Upper lobe of right lung (tissue), 1 donor: ENCODE results near the gene EFS. TPM values are rescaled to one million over a fixed set of nuclear protein-coding genes. Genes with fewer than 3 reads are reported as not detected.

Source experiments
- ATAC-seq: fragments of 200-7000 bp; cut with Tn5 transposase; one replicate; pipeline ENCODE4 v1.9.1; 2020; ENCODE audit warnings: mild to moderate bottlenecking, moderate library complexity
- DNase-seq: peaks from one replicate; pipeline ENCODE4 v3.0.0-alpha.2; 2020
- H3K27ac ChIP-seq: fragments of 200-600 bp; one replicate; pipeline ENCODE4 v1.8.0; 2022
- H3K27me3 ChIP-seq: fragments of 200-600 bp; one replicate; pipeline ENCODE4 v1.8.0; 2022; ENCODE audit warnings: mild to moderate bottlenecking
- H3K36me3 ChIP-seq: fragments of 200-600 bp; one replicate; pipeline ENCODE4 v1.8.0; 2022
- H3K4me1 ChIP-seq: fragments of 200-600 bp; one replicate; pipeline ENCODE4 v1.8.0; 2022
- H3K4me3 ChIP-seq: fragments of 200-600 bp; one replicate; pipeline ENCODE4 v1.8.0; 2022; ENCODE audit warnings: mild to moderate bottlenecking
- H3K9me3 ChIP-seq: fragments of 200-600 bp; one replicate; pipeline ENCODE4 v1.8.0; 2022
- intact Hi-C: fragments of 100-400 bp; cut with DNase I; formaldehyde crosslinking; loops from one replicate; pipeline ENCODE4 v1.11.0; 2022
- microRNA-seq: library from miRNA; unstranded; fragments of <30 nt; microRNA quantifications from one replicate; pipeline ENCODE4 v1.2.0, GENCODE V29; 2020; ENCODE audit warnings: borderline microRNAs expressed
- total RNA-seq: library from RNA; stranded (reverse); fragmentation: NEBNext Ultra II Directional; extraction: Animal tissue kit (Norgen Biotek cat#: 25700); gene quantifications from one replicate; pipeline ENCODE4 v1.2.1, GENCODE V29; 2021
- TF ChIP-seq, protein P1 (sequence below): fragments of 200-600 bp; IDR thresholded peaks from one replicate; pipeline ENCODE4 v1.8.0; 2022; ENCODE audit warnings: antibody characterized with exemption
- donor health status: DM: no; HTN: yes; CAD: no; lungs with severe emphysema.

The EFS gene
- total RNA-seq, 1 donor from 2014 or later = 10.4 TPM

DNA sequence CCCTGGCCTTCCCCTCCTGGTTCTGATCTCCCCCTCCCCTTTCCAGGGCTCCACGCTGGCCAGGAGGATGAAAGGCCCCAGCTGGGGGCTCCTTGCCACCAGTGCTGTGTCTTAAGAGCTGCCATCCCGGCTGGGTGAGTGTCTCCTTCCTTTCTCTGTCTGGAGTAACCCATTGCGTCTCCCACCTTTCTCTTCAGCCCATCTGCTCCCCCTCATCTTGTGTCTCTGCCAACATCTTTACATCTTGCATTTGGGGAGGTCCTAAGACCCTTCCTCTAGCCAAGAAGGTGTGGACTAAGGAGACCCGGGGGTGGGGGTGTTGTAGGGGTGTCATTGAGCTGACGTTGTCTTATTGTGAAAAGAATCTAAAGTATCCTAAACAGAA is 57.8 kb downstream of the EFS start:
- no peak for ATAC-seq
- no peaks in the 10 kb centered on the region for H3K27me3 ChIP-seq
- intact Hi-C loops = no loop called here
- H3K4me3 ChIP-seq = peak overlapping the region; percentile 79
- TF ChIP-seq, protein P1, sequence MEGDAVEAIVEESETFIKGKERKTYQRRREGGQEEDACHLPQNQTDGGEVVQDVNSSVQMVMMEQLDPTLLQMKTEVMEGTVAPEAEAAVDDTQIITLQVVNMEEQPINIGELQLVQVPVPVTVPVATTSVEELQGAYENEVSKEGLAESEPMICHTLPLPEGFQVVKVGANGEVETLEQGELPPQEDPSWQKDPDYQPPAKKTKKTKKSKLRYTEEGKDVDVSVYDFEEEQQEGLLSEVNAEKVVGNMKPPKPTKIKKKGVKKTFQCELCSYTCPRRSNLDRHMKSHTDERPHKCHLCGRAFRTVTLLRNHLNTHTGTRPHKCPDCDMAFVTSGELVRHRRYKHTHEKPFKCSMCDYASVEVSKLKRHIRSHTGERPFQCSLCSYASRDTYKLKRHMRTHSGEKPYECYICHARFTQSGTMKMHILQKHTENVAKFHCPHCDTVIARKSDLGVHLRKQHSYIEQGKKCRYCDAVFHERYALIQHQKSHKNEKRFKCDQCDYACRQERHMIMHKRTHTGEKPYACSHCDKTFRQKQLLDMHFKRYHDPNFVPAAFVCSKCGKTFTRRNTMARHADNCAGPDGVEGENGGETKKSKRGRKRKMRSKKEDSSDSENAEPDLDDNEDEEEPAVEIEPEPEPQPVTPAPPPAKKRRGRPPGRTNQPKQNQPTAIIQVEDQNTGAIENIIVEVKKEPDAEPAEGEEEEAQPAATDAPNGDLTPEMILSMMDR = no peak
- peaks cover 19% of the 10 kb centered on the region for H3K36me3 ChIP-seq
- DNase-seq = no peak
- H3K9me3 ChIP-seq = no peaks in the 10 kb centered on the region
- peak overlapping the region; percentile 89 for H3K27ac ChIP-seq
- H3K4me1 ChIP-seq = peaks cover 33% of the 10 kb centered on the region

DNA sequence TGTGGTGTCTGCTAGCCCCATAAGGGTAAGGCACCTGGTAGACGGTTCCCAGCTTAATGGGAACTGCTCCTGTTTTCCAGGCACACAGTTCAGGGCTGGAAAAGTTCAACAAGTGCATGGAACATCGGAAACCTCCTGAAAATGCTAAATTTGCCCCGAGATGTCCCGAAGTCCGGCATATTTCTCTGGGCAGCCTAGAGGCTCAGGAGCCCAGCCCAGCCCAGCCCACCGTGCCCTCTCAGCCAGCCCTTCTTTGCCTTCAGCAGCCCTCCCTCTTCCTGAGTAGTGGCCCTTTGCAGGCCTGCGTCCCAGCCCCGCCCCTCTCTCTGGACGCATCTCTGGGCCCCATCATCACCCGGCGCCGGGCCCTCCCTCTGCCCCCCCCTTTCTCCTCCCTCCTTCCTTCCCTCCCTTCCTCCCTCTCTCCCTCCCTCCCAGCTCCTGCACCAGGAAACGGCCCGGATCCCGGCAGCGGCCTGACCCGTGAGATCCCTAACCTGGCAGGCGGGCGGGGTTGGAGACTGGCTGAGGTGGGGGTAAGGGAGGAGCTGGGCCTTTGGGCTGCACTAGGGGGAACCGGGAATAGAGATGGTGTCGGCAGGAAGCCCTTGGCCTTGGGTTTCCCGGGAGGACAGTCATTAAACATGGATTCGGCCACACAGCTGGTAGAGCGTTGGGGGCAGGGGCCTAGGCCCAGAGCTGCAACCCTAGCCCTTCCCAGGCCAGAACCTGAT is 58.4 kb downstream of the EFS start, which contains the start of gene BCL2L2:
Gene BCL2L2, plus strand, starts transcription at position 422 of the 734 bp plus-strand sequence. CDS start 935 bp downstream, outside the sequence.
- Histone ChIP-seq H3K4me3 (peak within 1 kb of the TSS; percentile 79), H3K9me3 (no peaks in the 10 kb centered on the region), H3K27me3 (no peaks in the 10 kb centered on the region), H3K36me3 (peaks cover 19% of the 10 kb centered on the region), H3K4me1 (peaks cover 33% of the 10 kb centered on the region), H3K27ac (peak within 1 kb of the TSS; percentile 89)
- ATAC-seq = peak; percentile 82
- DNase-seq = peak; percentile 95
- intact Hi-C loops = no loop called here
- TF ChIP-seq, protein P1 = no peak

Small RNA genes lying within 50 kb of the gene (microRNA-seq; reads per million reads assigned to microRNA genes)
- gene MIR208A = 5.4 reads per million, percentile 31 among the genes with 10 or more reads in this experiment

Other genes with a start within 250 kb of the EFS start
- not detected for gene CEBPE, start 245.9 kb downstream of the EFS start, total RNA-seq
- 49.8 TPM for gene SLC7A8, start 181.5 kb downstream of the EFS start, total RNA-seq
- not detected for gene RNF212B, start 127.2 kb downstream of the EFS start, total RNA-seq
- 11.0 TPM for gene HOMEZ, start 79.0 kb downstream of the EFS start, total RNA-seq
- gene PPP1R3E, start 62.3 kb downstream of the EFS start, total RNA-seq = 14.6 TPM
- 53.0 TPM for gene BCL2L2, start 58.3 kb downstream of the EFS start, total RNA-seq
- gene PABPN1, start 43.7 kb downstream of the EFS start, total RNA-seq = 118 TPM
- 12.1 TPM for gene SLC22A17, start 12.3 kb downstream of the EFS start, total RNA-seq
- not detected for gene IL25, start 7.6 kb upstream of the EFS start, total RNA-seq
- 0.96 TPM for gene CMTM5, start 11.9 kb upstream of the EFS start, total RNA-seq
- 3.4 TPM for gene MYH6, start 43.1 kb upstream of the EFS start, total RNA-seq
- 0.12 TPM for gene MYH7, start 70.5 kb upstream of the EFS start, total RNA-seq
- 32.3 TPM for gene NGDN, start 104.5 kb upstream of the EFS start, total RNA-seq
- gene ZFHX2, start 186.6 kb upstream of the EFS start, total RNA-seq = 2.3 TPM
- gene THTPA, start 191.1 kb upstream of the EFS start, total RNA-seq = 15.5 TPM
- 128 TPM for gene AP1G2, start 202.6 kb upstream of the EFS start, total RNA-seq
- 6.2 TPM for gene JPH4, start 213.6 kb upstream of the EFS start, total RNA-seq